NOMO-1 treated with dmso at 0.1 percent for 144 hours (cell line): ENCODE data around the gene ABI2.
"Not testable (repeated sequence)": the region's sequence is repeated elsewhere in the genome, so short reads cannot be mapped to it uniquely, and the experiment has no call there.

Experiments
- DNase-seq: peaks from one replicate; lab custom pipeline; 2025; ENCODE audit not compliant: unreplicated experiment; lab: John Stamatoyannopoulos, UW

Gene ABI2

GRCh38 chr2:203354966-203355365 is 26.8 kb downstream of the ABI2 start:
- DNase-seq, result no peak

- no peak for DNase-seq
These were observed 31.3 kb downstream of the ABI2 start for GRCh38 chr2:203359450-203359849.

GRCh38 chr2:203360833-203361430 is 32.7 kb downstream of the ABI2 start:
- no peak for DNase-seq

- no peak for DNase-seq
These were observed 33.3 kb downstream of the ABI2 start for GRCh38 chr2:203361495-203361894.

- DNase-seq, result no peak
These were observed 33.7 kb downstream of the ABI2 start for GRCh38 chr2:203361922-203362321.

GRCh38 chr2:203366639-203367466 is 38.7 kb downstream of the ABI2 start:
- no peak for DNase-seq

GRCh38 chr2:203372706-203373105 is 44.5 kb downstream of the ABI2 start:
- DNase-seq, result not testable (repeated sequence)

GRCh38 chr2:203376173-203376572 is 48.0 kb downstream of the ABI2 start:
- DNase-seq, result no peak

- no peak for DNase-seq
These were observed 51.0 kb downstream of the ABI2 start for GRCh38 chr2:203379156-203379555.

- DNase-seq, result no peak
These were observed 54.8 kb downstream of the ABI2 start for GRCh38 chr2:203383038-203383437.

GRCh38 chr2:203388153-203388552 is 60.0 kb downstream of the ABI2 start:
- DNase-seq, result not testable (repeated sequence)

GRCh38 chr2:203394519-203395227 is 66.5 kb downstream of the ABI2 start:
- DNase-seq, result no peak

GRCh38 chr2:203395858-203396257 is 67.7 kb downstream of the ABI2 start:
- DNase-seq, result no peak

- DNase-seq, result no peak
These were observed 68.5 kb downstream of the ABI2 start for GRCh38 chr2:203396667-203397066.

GRCh38 chr2:203399031-203399430 is 70.8 kb downstream of the ABI2 start:
- DNase-seq, result no peak

GRCh38 chr2:203400805-203401585 is 72.8 kb downstream of the ABI2 start:
- DNase-seq, result no peak

- DNase-seq, result no peak
These were observed 76.8 kb downstream of the ABI2 start for GRCh38 chr2:203404996-203405395.

- no peak for DNase-seq
These were observed 79.3 kb downstream of the ABI2 start for GRCh38 chr2:203407496-203407895.

GRCh38 chr2:203412546-203413331 is 84.5 kb downstream of the ABI2 start:
- no peak for DNase-seq

GRCh38 chr2:203413796-203414195 is 85.6 kb downstream of the ABI2 start:
- DNase-seq, result no peak
